ENCODE measurements around the gene BRWD1.
"Not testable (repeated sequence)": the region's sequence is repeated elsewhere in the genome, so short reads cannot be mapped to it uniquely, and the experiment has no call there.

The BRWD1 gene

DNA sequence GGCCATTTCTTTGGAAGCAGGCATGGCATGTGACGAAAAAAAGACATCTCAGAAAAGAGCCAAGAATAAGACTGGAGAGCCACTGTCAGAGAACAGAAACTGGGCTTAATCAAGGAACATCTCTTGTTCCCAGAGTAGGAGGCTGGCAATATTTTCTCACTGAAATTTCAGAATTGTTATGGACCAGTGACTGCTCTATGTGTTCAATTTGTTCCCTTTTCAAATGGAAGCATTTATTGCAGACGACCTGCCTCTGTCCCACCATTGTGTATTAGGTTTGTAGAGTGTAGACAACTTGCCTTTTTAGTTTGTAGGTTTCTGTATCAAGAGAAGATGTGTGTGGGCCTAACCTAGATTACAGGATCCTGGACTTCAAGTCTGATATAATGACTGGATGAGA is 148.9 kb downstream of the BRWD1 start:
- no peak for DNase-seq

DNA sequence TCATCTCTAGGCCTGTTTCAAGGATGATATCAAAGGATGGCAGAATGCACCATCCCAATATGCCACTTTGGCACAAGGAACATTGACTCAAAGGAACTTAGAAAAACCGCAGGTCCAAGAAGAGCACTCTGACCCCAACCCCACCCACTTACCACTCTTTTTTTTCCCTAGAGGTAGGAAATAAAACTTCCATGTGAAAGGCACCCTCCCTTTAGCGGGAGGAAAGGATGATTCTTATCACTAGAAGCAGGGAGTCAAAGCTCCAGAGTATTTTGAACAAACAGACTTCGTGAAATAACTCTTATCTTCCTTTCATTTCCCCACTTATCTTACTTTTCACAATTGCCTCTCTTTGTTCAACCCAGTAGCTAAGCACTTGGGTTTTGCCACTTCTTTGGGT is 152.4 kb downstream of the BRWD1 start:
- no peak for DNase-seq

DNA sequence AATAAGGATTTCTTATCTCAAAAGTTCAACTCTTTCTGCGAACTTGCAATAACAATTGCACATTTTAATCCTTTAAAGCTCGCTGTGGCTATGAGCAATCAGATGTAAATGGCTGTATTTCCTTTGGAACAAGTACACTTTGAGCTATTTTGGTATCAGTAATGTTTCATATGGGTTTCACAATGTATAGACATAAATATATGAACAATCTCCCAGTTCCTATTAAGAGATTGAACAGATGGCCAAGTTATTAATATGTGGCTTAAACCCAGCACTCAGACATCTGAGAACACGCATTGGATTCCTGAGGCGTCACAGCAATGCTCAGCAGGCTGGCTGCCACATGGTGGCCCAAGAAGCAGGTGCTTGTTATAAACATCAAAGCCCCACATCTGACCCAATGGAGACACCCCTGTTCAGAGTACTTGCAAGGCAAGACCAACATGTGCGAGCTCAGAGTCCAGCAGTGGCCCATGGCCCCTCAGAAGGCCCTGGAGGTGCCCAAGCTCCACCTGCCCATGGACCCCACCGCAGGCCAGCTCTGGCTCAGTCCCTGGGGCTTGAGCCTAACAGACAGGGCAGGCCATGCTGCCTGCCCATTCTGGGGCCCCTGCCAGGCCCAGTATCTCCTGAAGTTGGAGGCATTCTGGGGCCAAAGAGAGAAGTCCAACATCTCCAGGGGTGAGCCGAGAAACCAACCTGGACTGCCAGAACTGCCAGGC is 153.9 kb downstream of the BRWD1 start:
- no peak for DNase-seq

DNA sequence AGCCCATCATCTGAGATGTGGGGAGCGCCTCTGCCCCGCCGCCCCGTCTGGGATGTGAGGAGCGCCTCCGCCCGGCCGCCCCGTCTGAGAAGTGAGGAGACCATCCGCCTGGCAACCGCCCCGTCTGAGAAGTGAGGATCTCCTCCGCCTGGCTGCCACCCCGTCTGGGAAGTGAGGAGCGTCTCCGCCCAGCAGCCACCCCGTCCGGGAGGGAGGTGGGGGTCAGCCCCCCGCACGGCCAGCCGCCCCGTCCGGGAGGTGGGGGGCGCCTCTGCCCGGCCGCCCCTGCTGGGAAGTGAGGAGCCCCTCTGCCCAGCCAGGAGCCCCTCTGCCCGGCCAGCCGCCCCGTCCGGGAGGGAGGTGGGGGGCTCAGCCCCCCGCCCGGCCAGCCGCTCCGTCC is 156.2 kb downstream of the BRWD1 start:
- not testable (repeated sequence) for DNase-seq

DNA sequence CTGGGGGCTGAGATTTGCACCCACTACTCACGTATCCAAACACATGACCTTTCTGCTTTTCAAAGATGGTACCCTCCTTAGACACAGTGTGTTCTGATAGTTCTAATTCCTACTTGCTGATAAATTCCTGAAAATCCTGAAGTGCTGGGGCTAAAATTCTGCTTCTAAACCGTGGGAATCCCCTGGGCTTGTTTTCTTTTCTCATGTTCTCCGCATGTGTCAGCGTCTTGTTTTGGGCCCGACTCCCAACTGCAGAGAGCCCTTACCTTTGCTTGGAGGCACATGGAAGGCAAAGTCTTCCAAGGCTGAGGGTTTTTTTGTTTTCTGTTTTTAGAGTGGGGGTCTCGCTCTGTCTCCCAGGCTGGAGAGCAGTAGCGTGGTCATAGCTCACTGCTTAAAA is 157.4 kb downstream of the BRWD1 start:
- no peak for DNase-seq

DNA sequence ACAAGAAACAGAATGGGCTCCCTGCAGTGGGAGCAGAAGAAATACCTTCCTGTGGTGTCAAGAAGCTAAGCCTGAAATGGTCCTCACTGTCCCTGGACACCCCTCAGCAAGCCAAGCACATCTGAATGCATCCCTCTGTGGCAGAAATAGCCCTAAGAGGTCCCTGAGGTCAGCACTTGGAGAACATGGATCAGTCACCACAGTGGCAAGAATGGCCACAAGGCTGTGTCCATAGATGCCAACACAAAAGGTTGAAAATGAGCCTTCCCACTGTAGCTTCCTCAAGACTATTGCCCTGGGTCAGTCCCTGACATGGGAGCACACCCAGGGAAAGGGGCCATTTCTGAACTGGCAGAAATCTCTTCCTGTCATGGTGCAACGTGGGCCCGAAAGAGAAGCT is 157.9 kb downstream of the BRWD1 start:
- DNase-seq = no peak

DNA sequence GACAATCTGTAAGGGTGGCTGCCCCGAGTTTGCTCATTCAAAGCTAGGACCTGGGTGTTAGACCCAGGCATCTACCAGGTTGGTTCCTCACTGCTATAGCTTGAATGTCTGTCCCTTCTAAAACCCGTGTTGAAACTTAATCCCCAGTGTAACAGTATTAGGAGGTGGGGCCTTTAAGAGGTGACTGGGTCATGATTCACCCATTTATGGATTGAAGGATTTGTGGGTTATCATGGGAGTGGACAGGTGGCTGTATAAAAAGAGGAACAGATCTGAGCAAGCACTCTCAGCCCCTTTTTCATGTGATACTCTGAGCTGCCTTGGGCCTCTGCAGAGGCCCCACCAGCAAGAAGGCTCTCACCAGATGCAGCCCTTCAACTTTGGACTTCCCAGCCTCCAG is 159.6 kb downstream of the BRWD1 start:
- no peak for DNase-seq

DNA sequence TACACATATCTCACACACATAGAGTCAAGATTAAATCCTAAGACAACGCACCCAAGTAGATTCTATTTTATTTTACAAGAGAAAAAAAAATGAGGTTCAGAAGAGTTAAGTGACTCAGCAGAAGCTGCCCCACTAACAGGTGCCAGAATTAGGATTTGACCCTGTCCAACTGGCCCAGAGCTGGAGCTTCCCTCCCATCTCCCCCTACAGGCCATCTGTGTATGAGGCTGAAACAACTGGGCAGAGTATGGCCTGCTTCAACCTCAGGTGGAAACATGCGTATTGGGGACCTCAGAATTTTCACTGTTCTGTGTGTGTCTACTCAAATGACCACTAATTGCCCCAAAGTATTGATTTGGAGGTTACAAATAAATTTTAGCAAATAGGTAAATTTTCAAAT is 160.1 kb downstream of the BRWD1 start:
- no peak for DNase-seq

DNA sequence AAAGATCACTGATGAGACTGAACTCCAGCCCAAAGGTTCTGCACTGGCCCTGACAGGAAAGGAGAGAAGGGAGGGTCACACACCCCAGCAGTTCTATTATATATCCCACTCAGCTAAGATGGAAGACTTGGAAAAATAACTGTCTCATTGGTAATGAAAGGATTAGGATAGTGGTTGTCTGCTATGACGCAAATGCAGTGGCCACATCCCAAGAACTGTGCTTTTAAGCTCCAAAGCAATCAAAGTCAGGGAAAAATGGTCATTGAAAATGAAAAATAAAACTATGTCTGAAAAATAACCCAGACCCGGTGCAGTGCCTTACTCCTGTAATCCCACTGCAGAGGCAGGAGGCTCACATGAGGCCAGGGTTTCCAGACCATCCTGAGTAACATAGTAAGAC is 161.2 kb downstream of the BRWD1 start:
- DNase-seq = no peak

DNA sequence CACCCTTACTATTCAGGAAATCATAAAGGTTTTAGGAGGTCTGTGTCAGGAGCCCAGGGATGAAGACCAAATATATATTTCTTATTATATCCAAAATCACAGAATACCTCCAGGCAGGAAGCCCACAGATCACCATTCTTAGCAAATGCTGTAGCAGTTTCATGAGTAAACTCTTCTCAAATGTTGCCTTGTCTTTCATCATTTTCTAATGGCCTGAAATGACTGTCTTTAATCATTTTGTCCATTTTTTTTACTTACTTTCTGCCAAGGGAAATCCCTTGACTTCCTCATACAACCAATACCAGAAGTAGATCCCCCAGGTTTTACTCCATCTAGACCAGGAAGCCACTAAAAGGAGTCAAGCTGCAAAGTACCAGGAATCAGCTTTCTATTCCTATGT is 162.6 kb downstream of the BRWD1 start:
- DNase-seq = no peak

DNA sequence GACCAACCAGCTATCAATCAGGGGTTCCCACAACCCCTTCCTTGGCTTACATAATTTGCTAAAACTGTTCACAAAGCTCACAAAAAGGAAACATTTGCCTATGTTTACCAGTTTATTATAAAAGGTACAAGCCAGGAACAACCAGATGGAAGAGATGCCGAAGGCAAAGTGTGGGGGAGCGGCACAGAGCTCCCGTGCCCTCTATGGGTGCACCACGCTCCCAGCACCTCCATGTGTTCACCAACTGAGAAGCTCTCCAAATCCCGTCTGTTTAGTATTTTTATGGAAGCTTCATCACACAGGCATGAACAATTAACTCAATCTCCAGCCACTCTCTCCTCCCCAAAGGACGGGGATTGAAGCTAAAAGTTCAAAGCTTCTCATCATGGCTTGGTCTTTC is 163.1 kb downstream of the BRWD1 start:
- DNase-seq = no peak

DNA sequence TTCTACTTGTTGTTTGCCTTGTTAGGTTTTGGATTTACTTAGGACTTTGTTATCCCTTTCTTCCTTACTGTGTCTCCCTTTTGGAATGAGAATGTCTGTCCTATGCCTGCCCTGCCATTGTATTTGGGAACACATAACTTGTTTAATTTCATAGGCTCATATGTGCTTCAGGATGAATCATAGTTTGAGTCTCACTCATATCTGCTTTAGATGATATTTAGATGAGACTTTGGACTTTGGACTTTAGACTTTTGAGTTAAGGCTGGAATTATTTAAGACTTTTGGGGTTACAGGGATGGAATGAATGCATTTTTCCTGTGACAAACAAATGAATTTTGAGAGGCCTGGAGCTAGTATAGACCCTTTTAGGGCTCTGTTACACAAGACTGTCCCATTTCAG is 163.6 kb downstream of the BRWD1 start:
- no peak for DNase-seq

DNA sequence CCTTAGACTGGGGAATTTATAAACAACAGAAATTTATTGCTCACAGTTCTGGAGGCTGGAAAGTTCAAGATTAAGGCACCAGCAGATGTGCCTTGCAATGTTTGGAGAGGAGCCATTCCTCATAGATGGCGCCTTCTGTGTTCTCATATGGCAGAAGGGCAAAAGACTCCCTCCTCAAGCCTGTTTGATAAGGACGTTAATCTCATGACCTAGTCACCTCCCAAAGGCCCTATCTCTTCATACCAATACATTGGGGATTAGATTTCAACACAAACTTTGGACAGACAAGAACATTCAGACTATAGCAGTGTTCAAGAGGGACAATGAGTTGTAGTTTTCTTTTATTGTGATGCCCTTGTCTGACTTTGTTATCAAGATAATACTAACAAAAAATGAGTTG is 164.5 kb downstream of the BRWD1 start:
- DNase-seq = no peak

DNA sequence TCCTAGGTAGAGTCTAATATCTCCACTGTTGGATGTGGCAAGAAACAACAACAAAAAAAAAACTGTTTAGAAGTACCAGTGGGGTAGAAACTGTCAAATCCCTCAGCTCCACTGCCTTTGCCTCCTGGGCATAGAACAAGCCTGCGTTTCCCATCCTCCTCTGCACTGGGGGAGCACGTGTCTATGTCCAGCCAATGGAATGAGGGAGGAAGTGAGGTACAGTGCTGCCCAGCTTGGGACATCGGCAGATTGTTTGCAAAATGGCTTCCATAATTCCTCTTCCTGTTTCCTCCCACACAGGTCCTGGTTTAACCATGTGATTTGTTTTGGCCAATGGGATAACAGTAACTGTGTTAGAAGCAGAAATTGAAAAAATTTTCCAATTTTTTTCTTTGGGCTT is 169.2 kb downstream of the BRWD1 start:
- DNase-seq = no peak

DNA sequence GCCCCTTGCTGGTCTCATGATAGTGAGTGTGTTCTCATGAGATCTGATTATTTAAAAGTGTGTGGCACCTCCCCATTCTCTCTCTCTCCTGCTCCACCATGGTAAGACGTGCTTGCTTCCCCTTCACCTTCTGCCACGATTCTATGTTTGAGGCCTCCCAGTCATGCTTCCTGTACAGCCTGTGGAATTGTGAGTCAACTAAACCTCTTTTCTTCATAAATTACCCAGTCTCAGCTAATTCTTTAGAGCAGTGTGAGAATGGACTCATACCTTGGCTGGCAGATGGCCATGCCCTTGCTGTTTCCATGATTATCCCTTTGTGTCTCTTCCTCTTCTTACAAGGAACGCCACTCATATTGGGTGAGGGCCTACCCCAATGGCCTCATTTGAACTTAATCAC is 170.5 kb downstream of the BRWD1 start:
- no peak for DNase-seq

DNA sequence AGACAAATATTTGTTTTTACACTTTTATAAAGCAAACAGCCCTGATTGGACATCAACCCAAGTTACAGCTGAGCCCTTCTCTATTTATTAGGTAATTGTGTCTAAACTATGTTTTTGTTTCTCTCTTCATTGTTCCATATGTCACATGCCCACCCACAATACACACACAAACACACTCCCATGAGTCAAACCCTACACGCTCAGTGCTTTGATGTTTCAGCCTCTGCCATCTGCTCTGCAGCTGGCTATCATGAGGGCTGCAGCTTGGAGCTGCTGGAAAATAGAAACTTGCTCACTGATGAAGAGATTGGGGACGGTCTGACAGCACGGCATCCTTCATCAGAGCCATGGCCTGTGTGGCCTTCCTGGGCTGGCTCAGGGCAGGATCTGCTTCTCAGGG is 171.9 kb downstream of the BRWD1 start:
- DNase-seq = no peak

DNA sequence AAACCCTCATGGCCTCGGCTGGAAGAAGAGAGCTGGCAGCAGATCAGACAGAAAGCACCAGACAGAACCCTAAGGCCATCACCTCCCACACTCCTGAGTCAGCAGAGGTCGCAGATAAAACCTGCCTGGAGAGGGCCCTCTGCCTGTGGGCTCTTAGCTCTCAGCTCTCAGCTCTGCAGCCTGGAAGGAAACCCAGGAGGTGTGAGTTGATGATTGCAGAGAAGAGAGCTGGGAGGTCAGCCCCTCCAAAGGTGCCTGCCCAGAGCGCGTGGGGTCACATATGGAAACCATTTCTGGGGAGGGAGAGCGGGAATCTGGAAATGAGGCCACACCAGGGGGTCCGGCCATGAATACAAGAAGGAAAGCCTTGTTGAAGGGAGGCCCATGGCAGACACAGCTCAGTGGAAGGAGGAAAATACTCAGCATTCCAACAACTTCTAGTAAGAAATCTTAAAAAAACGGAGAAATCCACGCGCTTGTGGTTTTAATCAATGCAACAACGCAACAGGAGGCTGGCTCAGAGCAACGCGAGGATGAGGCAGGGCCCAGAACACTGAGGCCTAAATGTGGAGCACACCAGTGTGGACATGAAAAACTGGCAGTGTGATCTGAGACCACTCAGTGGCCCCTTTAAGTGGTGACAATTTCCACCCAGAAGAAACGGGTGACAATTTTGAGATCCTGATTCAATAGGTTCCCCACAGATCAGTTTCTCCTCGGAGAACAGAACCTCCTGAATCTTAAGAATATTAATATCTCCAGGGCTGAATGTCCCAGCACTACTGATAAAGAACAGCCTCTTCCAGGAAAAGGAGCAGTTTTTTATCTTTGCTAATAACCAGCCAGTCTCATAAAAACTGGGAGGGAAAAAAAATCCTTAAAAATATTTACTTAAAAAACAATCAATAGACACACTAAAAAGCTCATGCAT is 175.9 kb downstream of the BRWD1 start:
- no peak for DNase-seq

DNA sequence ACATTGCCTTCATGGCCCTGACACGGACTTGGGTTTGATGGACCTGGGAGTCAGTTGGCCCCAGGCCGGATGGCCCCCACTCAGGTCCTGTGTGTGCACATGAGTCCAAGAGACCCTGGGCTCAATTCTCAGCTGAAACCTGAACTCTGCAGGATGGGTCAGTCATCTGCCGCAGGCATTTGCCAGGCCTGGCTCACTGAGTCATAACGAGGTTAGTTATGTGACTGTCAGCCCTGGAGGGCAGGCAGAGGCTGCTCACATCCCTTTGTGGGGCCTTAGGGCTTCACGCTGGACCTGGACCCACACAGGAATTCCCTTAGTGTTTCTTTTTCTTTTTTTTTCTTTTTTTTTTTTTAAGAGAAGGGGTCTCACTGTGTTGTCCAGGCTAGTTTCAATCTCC is 176.7 kb downstream of the BRWD1 start:
- no peak for DNase-seq

DNA sequence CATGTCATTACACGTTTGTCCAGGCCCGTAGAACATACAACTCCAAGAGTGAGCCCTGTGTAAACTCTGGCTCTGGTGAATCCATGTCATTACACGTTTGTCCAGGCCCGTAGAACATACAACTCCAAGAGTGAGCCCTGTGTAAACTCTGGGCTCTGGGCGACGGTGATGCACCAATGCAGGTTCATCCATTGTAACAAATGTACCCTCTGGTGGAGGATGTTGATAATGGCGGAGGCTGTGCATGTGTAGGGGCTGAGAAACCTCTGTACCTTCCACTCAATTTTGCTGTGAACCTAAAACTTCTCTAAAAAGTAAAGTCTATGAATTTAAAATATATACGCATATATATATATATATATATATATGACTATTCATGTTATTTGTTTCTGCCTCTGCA is 177.3 kb downstream of the BRWD1 start:
- DNase-seq = not testable (repeated sequence)

DNA sequence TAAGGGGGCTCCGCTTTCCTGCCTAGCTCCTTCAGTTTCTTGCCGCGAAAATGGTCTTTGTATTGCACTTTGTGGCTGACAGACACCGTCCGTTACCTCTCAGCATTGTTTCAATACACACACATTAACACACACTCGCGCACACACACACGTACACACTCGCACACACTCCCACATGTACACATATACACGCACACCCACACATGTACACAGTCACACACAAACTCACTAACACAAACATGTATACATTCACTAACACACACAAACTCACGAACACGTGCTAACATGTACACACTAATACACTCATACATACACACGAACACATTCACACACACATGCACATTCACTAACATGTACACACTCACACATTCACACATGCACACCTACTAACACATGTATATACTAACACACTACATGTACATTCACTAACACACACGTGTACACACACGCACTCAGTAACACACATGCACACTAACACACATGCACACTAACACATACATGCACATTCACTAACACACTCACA is 179.1 kb downstream of the BRWD1 start:
- no peak for DNase-seq
